MM.1S (cell line): ENCODE results near the gene CHST3.
"Not testable (repeated sequence)": the region's sequence is repeated elsewhere in the genome, so short reads cannot be mapped to it uniquely, and the experiment has no call there.

Experiments
- DNase-seq: peaks from one replicate; pipeline ENCODE4 v3.0.0-alpha.2; 2015
- H2AFZ ChIP-seq: fragments of 300-600 bp; sonication (generic); 2 replicates; pipeline ENCODE4 v1.6.0; 2016; ENCODE audit warnings: antibody characterized with exemption, low read length
- H3F3A ChIP-seq: fragments of 300-600 bp; sonication (generic); 2 replicates; pipeline ENCODE4 v1.6.1; 2016; ENCODE audit warnings: mild to moderate bottlenecking, antibody characterized with exemption, low read length, moderate library complexity, mixed read lengths; ENCODE audit not compliant: insufficient read depth
- H3K27ac ChIP-seq: fragments of 300-600 bp; sonication (generic); 2 replicates; pipeline ENCODE4 v1.5.1; 2016; ENCODE audit warnings: mild to moderate bottlenecking, low read length
- H3K27me3 ChIP-seq: fragments of 300-600 bp; sonication (generic); replicated peaks from 2 replicates; pipeline ENCODE4 v1.6.0; 2016; ENCODE audit warnings: low read length; ENCODE audit not compliant: insufficient read depth
- H3K36me3 ChIP-seq: fragments of 300-600 bp; sonication (generic); replicated peaks from 2 replicates; pipeline ENCODE4 v1.6.1; 2016; ENCODE audit warnings: mild to moderate bottlenecking, low read length, mixed read lengths; ENCODE audit not compliant: insufficient read depth
- H3K4me1 ChIP-seq: fragments of 300-600 bp; sonication (generic); 2 replicates; pipeline ENCODE4 v1.6.1; 2016; ENCODE audit warnings: low read length, mixed read lengths
- H3K4me2 ChIP-seq: fragments of 300-600 bp; sonication (generic); 2 replicates; pipeline ENCODE4 v1.6.0; 2016; ENCODE audit warnings: low read depth, low read length
- H3K4me3 ChIP-seq: fragments of 300-600 bp; sonication (generic); 2 replicates; pipeline ENCODE4 v1.5.1; 2016; ENCODE audit warnings: low read length, mixed read lengths
- H3K79me2 ChIP-seq: fragments of 300-600 bp; sonication (generic); 2 replicates; pipeline ENCODE4 v1.6.1; 2016; ENCODE audit warnings: mixed run types, low read length, mixed read lengths
- H3K9ac ChIP-seq: fragments of 300-600 bp; sonication (generic); 2 replicates; pipeline ENCODE4 v1.6.1; 2016; ENCODE audit warnings: low read length, mixed read lengths
- H3K9me2 ChIP-seq: fragments of 300-600 bp; sonication (generic); replicated peaks from 2 replicates; pipeline ENCODE4 v1.6.1; 2016; ENCODE audit warnings: mild to moderate bottlenecking, low read length, mixed read lengths; ENCODE audit not compliant: insufficient read depth
- H3K9me3 ChIP-seq: fragments of 300-600 bp; sonication (generic); replicated peaks from 2 replicates; pipeline ENCODE4 v1.6.1; 2016; ENCODE audit warnings: mild to moderate bottlenecking, low read length, mixed read lengths; ENCODE audit not compliant: insufficient read depth
- H4K20me1 ChIP-seq: fragments of 300-600 bp; sonication (generic); 2 replicates; pipeline ENCODE4 v1.6.1; 2016; ENCODE audit warnings: mild to moderate bottlenecking, low read length, moderate library complexity, mixed read lengths; ENCODE audit not compliant: insufficient read depth
- CTCF ChIP-seq: fragments of 300-600 bp; sonication (generic); IDR thresholded peaks from 2 replicates; pipeline ENCODE4 v1.5.1; 2016; ENCODE audit warnings: antibody characterized with exemption, low read length, mixed read lengths
- EZH2 ChIP-seq: fragments of 300-600 bp; sonication (generic); optimal IDR thresholded peaks from 2 replicates; pipeline ENCODE3; 2017; ENCODE audit warnings: low read depth, mild to moderate bottlenecking, antibody characterized with exemption, low read length, mixed read lengths
- EZH2phosphoT487 ChIP-seq: fragments of 300-600 bp; sonication (generic); IDR thresholded peaks from 2 replicates; pipeline ENCODE4 v1.6.1; 2018; ENCODE audit warnings: antibody characterized with exemption, low read length

CHST3 gene

GRCh38 chr10:72030762-72031543 is 66.8 kb downstream of the CHST3 start:
- H3K27ac ChIP-seq: no peak overlapping the region
- no peaks in the 10 kb centered on the region for H4K20me1 ChIP-seq
- H3K36me3 ChIP-seq: no peaks in the 10 kb centered on the region
- H3K4me1 ChIP-seq: no peaks in the 10 kb centered on the region
- no peak for DNase-seq
- H3K79me2 ChIP-seq: no peaks in the 10 kb centered on the region
- no peak overlapping the region for H3K4me2 ChIP-seq
- no peaks in the 10 kb centered on the region for H3K27me3 ChIP-seq
- no peaks in the 10 kb centered on the region for H3K9me2 ChIP-seq
- no peaks in the 10 kb centered on the region for H3K9me3 ChIP-seq
- H3K9ac ChIP-seq: no peak overlapping the region
- no peak for TF ChIP-seq EZH2phosphoT487
- no peak for TF ChIP-seq EZH2
- TF ChIP-seq CTCF: no peak
- no peak overlapping the region for H3K4me3 ChIP-seq
- H2AFZ ChIP-seq: no peak overlapping the region
- no peaks in the 10 kb centered on the region for H3F3A ChIP-seq

- H3K4me3 ChIP-seq: no peak overlapping the region
- H3K4me2 ChIP-seq: no peak overlapping the region
- H3K9ac ChIP-seq: no peak overlapping the region
- no peaks in the 10 kb centered on the region for H3K36me3 ChIP-seq
- no peaks in the 10 kb centered on the region for H3F3A ChIP-seq
- no peaks in the 10 kb centered on the region for H3K27me3 ChIP-seq
- H3K9me3 ChIP-seq: no peaks in the 10 kb centered on the region
- DNase-seq: no peak
- H4K20me1 ChIP-seq: no peaks in the 10 kb centered on the region
- H2AFZ ChIP-seq: no peak overlapping the region
- no peaks in the 10 kb centered on the region for H3K9me2 ChIP-seq
- H3K4me1 ChIP-seq: no peaks in the 10 kb centered on the region
- H3K27ac ChIP-seq: no peak overlapping the region
- H3K79me2 ChIP-seq: no peaks in the 10 kb centered on the region
- no peak for TF ChIP-seq EZH2phosphoT487
- TF ChIP-seq EZH2: no peak
- TF ChIP-seq CTCF: no peak
Observed at GRCh38 chr10:72031706-72032105, 67.5 kb downstream of the CHST3 start.

DNA sequence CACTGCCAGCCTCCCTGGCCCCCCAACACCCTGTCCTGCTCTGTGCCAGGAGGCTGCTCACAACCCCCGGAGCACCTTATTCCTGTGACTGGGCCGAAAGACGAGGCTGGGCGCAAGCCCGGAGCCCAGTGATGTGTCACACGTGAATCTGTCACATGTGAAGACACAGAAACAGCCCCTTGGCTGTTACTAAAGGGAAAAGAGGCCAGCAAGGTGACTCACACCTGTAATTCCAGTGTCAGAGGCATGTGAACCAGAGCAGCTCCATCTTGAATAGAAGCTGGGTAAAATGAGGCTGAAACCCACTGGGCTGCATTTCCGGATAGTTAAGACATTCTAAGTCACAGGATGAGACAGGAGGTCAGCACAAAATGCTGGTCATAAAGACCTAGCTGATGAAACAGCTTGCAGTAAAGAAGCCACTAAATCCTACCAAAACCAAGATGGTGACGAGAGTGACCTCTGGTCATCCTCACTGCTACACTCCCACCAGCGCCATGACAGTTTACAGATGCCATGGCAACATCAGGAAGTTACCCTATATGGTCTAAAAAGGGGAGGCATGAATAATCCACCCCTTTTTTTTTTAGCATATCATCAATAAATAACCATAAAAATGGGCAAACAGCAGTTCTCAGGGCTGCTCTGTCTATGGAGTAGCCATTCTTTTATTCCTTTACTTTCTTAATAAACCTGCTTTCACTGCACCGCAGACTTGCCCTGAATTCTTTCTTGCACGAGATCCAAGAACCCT is 68.4 kb downstream of the CHST3 start:
- H3K79me2 ChIP-seq, H3K27me3 ChIP-seq, H3K9me3 ChIP-seq, H3K4me1 ChIP-seq, H4K20me1 ChIP-seq, H3F3A ChIP-seq, H3K4me2 ChIP-seq, H3K9me2 ChIP-seq, DNase-seq, H3K9ac ChIP-seq, H3K36me3 ChIP-seq, H3K27ac ChIP-seq, H2AFZ ChIP-seq, H3K4me3 ChIP-seq: not testable (repeated sequence)
